Uterus (tissue), 2 donors: Measurements from ENCODE around the gene NFKBIL1.

Experiments
- POLR2A ChIP-seq, 2 donors: fragments of 450-650 bp; IDR thresholded peaks; one replicate each; pipeline ENCODE4 v1.6.1; 2016; ENCODE audit warnings: antibody characterized with exemption in 2 of 2, mild to moderate bottlenecking in 1 of 2, moderate library complexity in 1 of 2
- TF ChIP-seq, protein P1 (sequence below), 4 experiments: fragments of 200-600 bp in 2 of 4; fragments of 450-650 bp in 2 of 4; sonication (generic) in 2 of 4; IDR thresholded peaks; one replicate each; pipeline ENCODE4 v1.5.1; 2016 to 2019; ENCODE audit warnings: antibody characterized with exemption in 4 of 4, mild to moderate bottlenecking in 2 of 4, moderate library complexity in 1 of 4

DNA sequence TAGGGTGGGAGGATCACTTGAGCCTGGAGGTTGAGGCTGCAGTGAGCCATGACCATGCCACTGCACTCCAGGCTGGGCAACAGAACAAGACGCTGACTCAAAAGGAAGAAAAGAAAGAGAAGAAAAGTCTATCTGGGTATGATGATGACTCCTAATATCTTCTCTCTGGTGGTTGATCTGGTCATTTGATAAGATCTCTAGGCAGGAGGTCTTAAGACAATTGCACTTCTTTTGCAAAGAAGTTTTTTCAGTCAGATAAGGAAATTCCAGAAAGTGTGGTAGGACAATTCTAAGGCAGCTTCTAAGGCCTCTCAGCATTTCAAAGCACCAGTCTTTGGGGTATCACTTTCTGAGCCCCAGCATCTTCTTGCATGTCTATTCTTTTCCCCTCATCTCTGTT, 59.9 kb downstream of the NFKBIL1 start:
- TF ChIP-seq, protein P1, sequence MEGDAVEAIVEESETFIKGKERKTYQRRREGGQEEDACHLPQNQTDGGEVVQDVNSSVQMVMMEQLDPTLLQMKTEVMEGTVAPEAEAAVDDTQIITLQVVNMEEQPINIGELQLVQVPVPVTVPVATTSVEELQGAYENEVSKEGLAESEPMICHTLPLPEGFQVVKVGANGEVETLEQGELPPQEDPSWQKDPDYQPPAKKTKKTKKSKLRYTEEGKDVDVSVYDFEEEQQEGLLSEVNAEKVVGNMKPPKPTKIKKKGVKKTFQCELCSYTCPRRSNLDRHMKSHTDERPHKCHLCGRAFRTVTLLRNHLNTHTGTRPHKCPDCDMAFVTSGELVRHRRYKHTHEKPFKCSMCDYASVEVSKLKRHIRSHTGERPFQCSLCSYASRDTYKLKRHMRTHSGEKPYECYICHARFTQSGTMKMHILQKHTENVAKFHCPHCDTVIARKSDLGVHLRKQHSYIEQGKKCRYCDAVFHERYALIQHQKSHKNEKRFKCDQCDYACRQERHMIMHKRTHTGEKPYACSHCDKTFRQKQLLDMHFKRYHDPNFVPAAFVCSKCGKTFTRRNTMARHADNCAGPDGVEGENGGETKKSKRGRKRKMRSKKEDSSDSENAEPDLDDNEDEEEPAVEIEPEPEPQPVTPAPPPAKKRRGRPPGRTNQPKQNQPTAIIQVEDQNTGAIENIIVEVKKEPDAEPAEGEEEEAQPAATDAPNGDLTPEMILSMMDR (IDR thresholded peaks at IDR 0.05) = no peak
- TF ChIP-seq POLR2A (IDR thresholded peaks at IDR 0.05) = no peak
